ENCODE measurements around the gene PGF.
"Not testable (repeated sequence)": the region's sequence is repeated elsewhere in the genome, so short reads cannot be mapped to it uniquely, and the experiment has no call there.

Gene PGF

GRCh38 chr14:74955229-74956026 lies at the start of gene PGF:
PGF (minus strand) TSS chr14:74955597; CDS start chr14:74955242, 355 bp downstream.
- peak; percentile 21 for DNase-seq (ENCODE audit: low spot score)

GRCh38 chr14:75003250-75004027 lies 48.0 kb upstream of the PGF start:
- DNase-seq (ENCODE audit: low spot score), result no peak

- DNase-seq (ENCODE audit: low spot score), result peak; percentile 99
Observed at GRCh38 chr14:75002392-75003249, 47.2 kb upstream of the PGF start, which contains the start of gene EIF2B2. EIF2B2 (plus strand) TSS chr14:75002921; CDS start chr14:75002991, 70 bp downstream.

GRCh38 chr14:75001899-75002298 lies 46.5 kb upstream of the PGF start:
- DNase-seq (ENCODE audit: low spot score), result no peak

GRCh38 chr14:75001261-75001660 lies 45.9 kb upstream of the PGF start:
- no peak for DNase-seq (ENCODE audit: low spot score)

- DNase-seq (ENCODE audit: low spot score), result not testable (repeated sequence)
Observed at GRCh38 chr14:74995781-74996180, 40.4 kb upstream of the PGF start.

GRCh38 chr14:74994182-74994581 lies 38.8 kb upstream of the PGF start:
- not testable (repeated sequence) for DNase-seq (ENCODE audit: low spot score)

GRCh38 chr14:74988993-74989392 lies 33.6 kb upstream of the PGF start:
- DNase-seq (ENCODE audit: low spot score), result no peak

GRCh38 chr14:74988131-74988530 lies 32.7 kb upstream of the PGF start:
- no peak for DNase-seq (ENCODE audit: low spot score)

- no peak for DNase-seq (ENCODE audit: low spot score)
Observed at GRCh38 chr14:74985806-74986205, 30.4 kb upstream of the PGF start.

GRCh38 chr14:74985028-74985310 lies 29.6 kb upstream of the PGF start:
- DNase-seq (ENCODE audit: low spot score), result no peak

GRCh38 chr14:74984236-74985027 lies 29.0 kb upstream of the PGF start:
- no peak for DNase-seq (ENCODE audit: low spot score)

GRCh38 chr14:74983343-74983742 lies 27.9 kb upstream of the PGF start:
- DNase-seq (ENCODE audit: low spot score), result no peak

- DNase-seq (ENCODE audit: low spot score), result no peak
Observed at GRCh38 chr14:74982661-74983060, 27.3 kb upstream of the PGF start.

- no peak for DNase-seq (ENCODE audit: low spot score)
Observed at GRCh38 chr14:74981833-74982232, 26.4 kb upstream of the PGF start.

GRCh38 chr14:74981462-74981782 lies 26.0 kb upstream of the PGF start:
- DNase-seq (ENCODE audit: low spot score), result no peak

- DNase-seq (ENCODE audit: low spot score), result no peak
Observed at GRCh38 chr14:74980731-74981461, 25.5 kb upstream of the PGF start.

- DNase-seq (ENCODE audit: low spot score), result no peak
Observed at GRCh38 chr14:74980398-74980730, 25.0 kb upstream of the PGF start.

GRCh38 chr14:74979442-74980397 lies 24.3 kb upstream of the PGF start:
- no peak for DNase-seq (ENCODE audit: low spot score)

- DNase-seq (ENCODE audit: low spot score), result no peak
Observed at GRCh38 chr14:74979029-74979428, 23.6 kb upstream of the PGF start.
